ENCODE measurements around the gene HS6ST1.

- no peak for TF ChIP-seq GABPA (IDR thresholded peaks at IDR 0.05; ENCODE audit: low read depth)
- TF ChIP-seq, protein P1, sequence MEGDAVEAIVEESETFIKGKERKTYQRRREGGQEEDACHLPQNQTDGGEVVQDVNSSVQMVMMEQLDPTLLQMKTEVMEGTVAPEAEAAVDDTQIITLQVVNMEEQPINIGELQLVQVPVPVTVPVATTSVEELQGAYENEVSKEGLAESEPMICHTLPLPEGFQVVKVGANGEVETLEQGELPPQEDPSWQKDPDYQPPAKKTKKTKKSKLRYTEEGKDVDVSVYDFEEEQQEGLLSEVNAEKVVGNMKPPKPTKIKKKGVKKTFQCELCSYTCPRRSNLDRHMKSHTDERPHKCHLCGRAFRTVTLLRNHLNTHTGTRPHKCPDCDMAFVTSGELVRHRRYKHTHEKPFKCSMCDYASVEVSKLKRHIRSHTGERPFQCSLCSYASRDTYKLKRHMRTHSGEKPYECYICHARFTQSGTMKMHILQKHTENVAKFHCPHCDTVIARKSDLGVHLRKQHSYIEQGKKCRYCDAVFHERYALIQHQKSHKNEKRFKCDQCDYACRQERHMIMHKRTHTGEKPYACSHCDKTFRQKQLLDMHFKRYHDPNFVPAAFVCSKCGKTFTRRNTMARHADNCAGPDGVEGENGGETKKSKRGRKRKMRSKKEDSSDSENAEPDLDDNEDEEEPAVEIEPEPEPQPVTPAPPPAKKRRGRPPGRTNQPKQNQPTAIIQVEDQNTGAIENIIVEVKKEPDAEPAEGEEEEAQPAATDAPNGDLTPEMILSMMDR (IDR thresholded peaks at IDR 0.05; ENCODE audit: insufficient read depth, low read length), result no peak
- TF ChIP-seq SPI1 (IDR thresholded peaks at IDR 0.05; ENCODE audit: borderline replicate concordance, low read depth), result no peak
Measured at GRCh38 chr2:128262315-128263253, 56.1 kb downstream of the HS6ST1 start.

All from HL-60 (cell line).